ENCODE data around the gene ART1. TPM values are rescaled to one million over a fixed set of nuclear protein-coding genes. Genes with fewer than 3 reads are reported as not detected.
A peak's percentile ranks its signal among the peaks of the same experiment; 100 is the strongest.
"Not testable (repeated sequence)": the region's sequence is repeated elsewhere in the genome, so short reads cannot be mapped to it uniquely, and the experiment has no call there.

Gene ART1
- total RNA-seq, 1 donor from 2014 or later, result not detected

DNA sequence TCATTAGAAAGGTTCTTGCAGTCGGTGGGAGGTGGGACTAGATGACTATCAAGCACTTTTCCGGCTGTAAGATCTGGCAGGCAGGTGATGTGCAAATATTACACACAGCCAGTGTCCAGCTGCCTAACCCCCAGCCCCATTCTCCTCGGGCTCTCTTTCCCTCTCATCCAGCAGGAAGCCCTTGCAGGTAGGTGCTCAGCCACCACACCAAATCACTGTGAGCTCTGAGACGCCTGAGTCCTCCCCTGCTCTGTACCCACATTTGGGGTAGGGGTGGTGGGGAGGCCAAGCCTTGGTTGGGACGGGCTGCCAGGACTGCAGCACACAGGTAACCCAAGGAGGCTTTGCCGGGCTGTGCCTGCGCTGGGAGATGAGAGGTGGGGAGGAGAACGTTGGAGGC, 3.7 kb upstream of the ART1 start:
- Mint-ChIP-seq H3K9me3 (ENCODE audit: unreplicated experiment) (peaks cover 2% of the 10 kb centered on the region), H3K27me3 (ENCODE audit: unreplicated experiment) (peaks cover 8% of the 10 kb centered on the region)

DNA sequence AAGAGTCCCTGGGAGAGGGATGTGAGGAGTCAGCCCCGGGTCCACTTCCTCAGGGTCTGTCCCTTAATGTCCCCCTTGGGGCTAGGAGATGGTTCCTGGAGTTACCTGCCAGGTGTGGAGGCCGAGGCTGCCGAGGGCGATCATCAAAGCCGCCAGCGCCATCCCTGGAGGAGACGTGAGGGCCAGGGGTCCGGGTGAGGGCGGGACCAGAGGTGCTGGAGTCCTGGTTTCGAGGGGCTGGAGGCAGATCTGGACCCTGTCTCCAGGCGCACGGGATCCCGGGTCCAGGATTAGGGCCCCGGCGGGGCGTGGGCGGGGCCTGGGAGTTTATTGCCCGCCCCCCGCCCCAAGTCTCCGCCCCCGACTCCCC, 3.2 kb upstream of the ART1 start, which contains the start of gene ART5:
Gene ART5 (minus strand): TSS at position 292 of the 370 bp plus-strand sequence. CDS start 130 bp downstream, at position 162.
- peak within 1 kb of the TSS; percentile 89 for H3K4me3 Mint-ChIP-seq (ENCODE audit: unreplicated experiment)
- peaks cover 8% of the 10 kb centered on the region for H3K27me3 Mint-ChIP-seq (ENCODE audit: unreplicated experiment)

More for the DNA sequence above, 3.7 kb upstream of the ART1 start:
- TF ChIP-seq, protein P1, sequence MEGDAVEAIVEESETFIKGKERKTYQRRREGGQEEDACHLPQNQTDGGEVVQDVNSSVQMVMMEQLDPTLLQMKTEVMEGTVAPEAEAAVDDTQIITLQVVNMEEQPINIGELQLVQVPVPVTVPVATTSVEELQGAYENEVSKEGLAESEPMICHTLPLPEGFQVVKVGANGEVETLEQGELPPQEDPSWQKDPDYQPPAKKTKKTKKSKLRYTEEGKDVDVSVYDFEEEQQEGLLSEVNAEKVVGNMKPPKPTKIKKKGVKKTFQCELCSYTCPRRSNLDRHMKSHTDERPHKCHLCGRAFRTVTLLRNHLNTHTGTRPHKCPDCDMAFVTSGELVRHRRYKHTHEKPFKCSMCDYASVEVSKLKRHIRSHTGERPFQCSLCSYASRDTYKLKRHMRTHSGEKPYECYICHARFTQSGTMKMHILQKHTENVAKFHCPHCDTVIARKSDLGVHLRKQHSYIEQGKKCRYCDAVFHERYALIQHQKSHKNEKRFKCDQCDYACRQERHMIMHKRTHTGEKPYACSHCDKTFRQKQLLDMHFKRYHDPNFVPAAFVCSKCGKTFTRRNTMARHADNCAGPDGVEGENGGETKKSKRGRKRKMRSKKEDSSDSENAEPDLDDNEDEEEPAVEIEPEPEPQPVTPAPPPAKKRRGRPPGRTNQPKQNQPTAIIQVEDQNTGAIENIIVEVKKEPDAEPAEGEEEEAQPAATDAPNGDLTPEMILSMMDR (IDR thresholded peaks at IDR 0.05; ENCODE audit: partially characterized antibody, unreplicated experiment), result no peak
- H3K4me3 Mint-ChIP-seq (ENCODE audit: unreplicated experiment), result peak overlapping the region; percentile 84
- no peak for DNase-seq
- H3K27ac Mint-ChIP-seq (ENCODE audit: unreplicated experiment), result no peak overlapping the region
- H3K36me3 Mint-ChIP-seq (ENCODE audit: unreplicated experiment), result peaks cover 4% of the 10 kb centered on the region
- no peaks in the 10 kb centered on the region for H3K4me1 Mint-ChIP-seq (ENCODE audit: low read depth, unreplicated experiment)

DNA sequence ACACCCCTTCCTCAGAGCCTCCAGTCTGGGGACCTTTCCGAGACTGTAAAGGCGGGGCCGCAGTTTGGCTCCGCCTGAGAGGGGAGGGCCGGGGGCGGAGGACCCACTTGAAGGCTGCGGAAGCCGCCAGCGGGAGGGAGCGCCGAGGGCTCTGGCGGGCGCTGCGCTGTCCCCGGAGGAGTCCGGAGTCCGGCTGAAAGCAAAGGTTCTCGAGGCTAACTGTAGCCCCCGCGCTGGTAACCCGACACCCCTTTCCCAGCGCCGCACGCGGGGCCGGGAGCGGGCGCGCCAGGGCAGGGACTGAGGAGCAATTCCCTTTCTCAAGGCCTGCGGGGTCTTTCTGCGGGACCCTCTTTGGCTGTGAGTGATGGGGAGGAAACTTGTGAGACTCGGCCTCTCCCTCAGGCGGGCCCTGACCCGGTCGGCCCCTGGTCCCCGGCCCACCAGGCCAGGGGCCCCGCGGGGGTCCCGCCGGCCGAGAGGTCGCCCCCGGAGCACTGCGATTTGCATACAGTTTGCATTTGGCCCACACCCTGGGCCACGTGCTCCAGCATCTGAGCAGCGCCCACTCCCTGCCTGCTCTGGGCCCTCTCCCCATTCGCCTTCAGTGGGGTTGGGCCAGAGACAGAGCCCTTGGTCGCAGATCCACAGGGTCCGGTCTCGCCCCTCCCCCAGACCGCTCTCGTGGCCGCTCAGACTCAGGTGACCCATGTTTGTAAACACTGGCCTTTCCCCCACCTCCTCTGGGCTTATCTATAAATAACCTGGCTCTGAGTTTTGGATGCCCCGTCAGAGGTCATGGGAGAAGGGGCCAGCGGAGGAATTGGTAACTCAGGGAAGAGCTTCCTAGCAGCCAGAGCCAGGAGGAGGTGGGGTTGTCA, 2.6 kb upstream of the ART1 start:
- no peak overlapping the region for H3K27ac Mint-ChIP-seq (ENCODE audit: unreplicated experiment)
- TF ChIP-seq, protein P1 (IDR thresholded peaks at IDR 0.05; ENCODE audit: partially characterized antibody, unreplicated experiment), result no peak
- no peaks in the 10 kb centered on the region for H3K4me1 Mint-ChIP-seq (ENCODE audit: low read depth, unreplicated experiment)
- peaks cover 3% of the 10 kb centered on the region for H3K9me3 Mint-ChIP-seq (ENCODE audit: unreplicated experiment)
- DNase-seq, result peak; percentile 80
- H3K27me3 Mint-ChIP-seq (ENCODE audit: unreplicated experiment), result peaks cover 8% of the 10 kb centered on the region
- peaks cover 4% of the 10 kb centered on the region for H3K36me3 Mint-ChIP-seq (ENCODE audit: unreplicated experiment)
- peak overlapping the region; percentile 89 for H3K4me3 Mint-ChIP-seq (ENCODE audit: unreplicated experiment)

More for the DNA sequence above, 3.2 kb upstream of the ART1 start, which contains the start of gene ART5:
- Mint-ChIP-seq H3K27ac (ENCODE audit: unreplicated experiment) (no peak within 1 kb of the TSS), H3K9me3 (ENCODE audit: unreplicated experiment) (peaks cover 3% of the 10 kb centered on the region), H3K4me1 (ENCODE audit: low read depth, unreplicated experiment) (no peaks in the 10 kb centered on the region), H3K36me3 (ENCODE audit: unreplicated experiment) (peaks cover 4% of the 10 kb centered on the region)
- DNase-seq, result no peak
- TF ChIP-seq, protein P1 (IDR thresholded peaks at IDR 0.05; ENCODE audit: partially characterized antibody, unreplicated experiment), result no peak

DNA sequence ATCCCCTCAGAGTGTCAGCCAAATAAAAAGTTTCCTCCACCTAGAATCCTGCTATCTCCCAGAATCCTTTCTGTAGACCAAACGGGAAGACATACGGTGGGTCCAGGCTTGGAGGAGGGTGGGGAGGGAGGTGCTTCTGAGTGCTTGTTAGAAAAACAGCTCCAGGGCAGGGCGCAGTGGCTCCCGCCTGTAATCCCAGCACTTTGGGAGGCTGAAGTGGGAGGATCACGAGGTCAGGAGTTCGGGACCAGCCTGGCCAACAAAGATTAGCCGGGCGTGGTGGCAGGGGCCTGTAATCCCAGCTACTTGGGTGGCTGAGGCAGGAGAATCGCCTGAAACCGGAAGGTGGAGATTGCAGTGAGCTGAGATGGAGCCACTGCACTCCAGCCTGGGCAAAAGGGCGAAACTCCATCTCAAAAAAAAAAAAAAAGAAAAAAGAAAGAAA, 1.8 kb upstream of the ART1 start:
- not testable (repeated sequence) for H3K36me3 Mint-ChIP-seq (ENCODE audit: unreplicated experiment); DNase-seq; H3K9me3 Mint-ChIP-seq (ENCODE audit: unreplicated experiment); H3K27me3 Mint-ChIP-seq (ENCODE audit: unreplicated experiment); H3K27ac Mint-ChIP-seq (ENCODE audit: unreplicated experiment); H3K4me3 Mint-ChIP-seq (ENCODE audit: unreplicated experiment); H3K4me1 Mint-ChIP-seq (ENCODE audit: low read depth, unreplicated experiment)

DNA sequence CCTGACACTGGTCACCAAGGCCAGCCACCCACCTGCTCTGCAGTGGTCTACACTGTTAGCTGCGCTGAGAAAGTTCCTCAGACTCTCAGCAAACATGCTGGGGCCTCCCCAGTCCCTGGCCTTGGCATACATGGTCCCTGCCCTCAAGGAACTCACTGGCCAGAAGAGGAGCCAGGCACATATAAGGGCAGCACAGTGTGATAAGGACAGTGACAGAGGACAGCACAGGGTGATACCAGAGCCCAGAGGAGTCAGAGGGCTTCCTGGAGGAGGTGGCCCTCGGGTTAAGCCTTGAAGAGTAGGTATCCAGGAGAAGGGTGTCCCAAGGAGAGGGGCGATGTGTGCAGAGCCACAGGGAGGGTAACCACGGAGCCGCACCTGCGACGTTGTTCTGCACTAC, 624 bp downstream of the ART1 start:
- Mint-ChIP-seq H3K4me3 (ENCODE audit: unreplicated experiment) (no peak overlapping the region), H3K27me3 (ENCODE audit: unreplicated experiment) (peaks cover 12% of the 10 kb centered on the region), H3K27ac (ENCODE audit: unreplicated experiment) (no peak overlapping the region), H3K4me1 (ENCODE audit: low read depth, unreplicated experiment) (no peaks in the 10 kb centered on the region), H3K36me3 (ENCODE audit: unreplicated experiment) (peaks cover 4% of the 10 kb centered on the region), H3K9me3 (ENCODE audit: unreplicated experiment) (peaks cover 4% of the 10 kb centered on the region)
- DNase-seq, result no peak
- TF ChIP-seq, protein P1 (IDR thresholded peaks at IDR 0.05; ENCODE audit: partially characterized antibody, unreplicated experiment), result no peak

DNA sequence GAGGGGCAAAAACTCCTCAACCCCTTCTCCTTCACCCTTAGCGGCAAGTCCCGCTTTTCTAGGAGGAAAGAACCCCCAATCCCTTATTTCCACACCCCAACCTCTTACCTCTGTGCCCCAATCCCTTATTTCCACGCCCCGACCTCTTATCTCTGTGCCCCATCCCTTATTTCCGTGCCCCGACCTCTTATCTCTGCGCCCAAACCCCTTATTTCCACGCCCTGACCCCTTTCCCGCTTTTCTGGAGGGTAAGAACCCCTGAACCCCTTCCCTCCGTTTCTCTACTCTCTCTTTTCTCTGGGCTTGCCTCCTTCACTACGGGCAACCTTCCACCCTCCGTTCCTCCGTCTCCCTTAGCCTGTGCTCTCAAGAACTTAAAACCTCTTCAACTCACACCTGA, 3.9 kb downstream of the ART1 start:
- H3K27me3 Mint-ChIP-seq (ENCODE audit: unreplicated experiment); H3K9me3 Mint-ChIP-seq (ENCODE audit: unreplicated experiment); H3K27ac Mint-ChIP-seq (ENCODE audit: unreplicated experiment); DNase-seq; H3K4me1 Mint-ChIP-seq (ENCODE audit: low read depth, unreplicated experiment); H3K4me3 Mint-ChIP-seq (ENCODE audit: unreplicated experiment); H3K36me3 Mint-ChIP-seq (ENCODE audit: unreplicated experiment): not testable (repeated sequence)

DNA sequence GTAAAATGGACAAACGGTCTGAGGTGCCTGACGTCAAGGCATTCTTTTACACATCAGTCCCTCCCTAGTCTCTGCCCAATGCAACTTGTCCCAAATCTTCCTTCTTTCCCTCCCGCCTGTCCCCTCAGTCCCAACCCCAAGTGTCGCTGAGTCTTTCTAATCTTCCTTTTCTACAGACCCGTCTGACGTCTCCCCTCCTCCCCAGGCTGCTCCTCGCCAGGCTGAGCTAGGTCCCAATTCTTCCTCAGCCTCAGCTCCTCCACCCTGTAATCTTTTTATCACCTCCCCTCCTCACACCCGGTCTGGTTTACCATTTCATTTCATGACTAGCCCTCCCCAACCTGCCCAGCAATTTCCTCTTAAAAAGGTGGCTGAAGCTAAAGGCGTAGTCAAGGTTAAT, 4.4 kb downstream of the ART1 start:
- H3K4me3 Mint-ChIP-seq (ENCODE audit: unreplicated experiment); H3K4me1 Mint-ChIP-seq (ENCODE audit: low read depth, unreplicated experiment); H3K9me3 Mint-ChIP-seq (ENCODE audit: unreplicated experiment); H3K27ac Mint-ChIP-seq (ENCODE audit: unreplicated experiment); H3K27me3 Mint-ChIP-seq (ENCODE audit: unreplicated experiment); DNase-seq; H3K36me3 Mint-ChIP-seq (ENCODE audit: unreplicated experiment): not testable (repeated sequence)

DNA sequence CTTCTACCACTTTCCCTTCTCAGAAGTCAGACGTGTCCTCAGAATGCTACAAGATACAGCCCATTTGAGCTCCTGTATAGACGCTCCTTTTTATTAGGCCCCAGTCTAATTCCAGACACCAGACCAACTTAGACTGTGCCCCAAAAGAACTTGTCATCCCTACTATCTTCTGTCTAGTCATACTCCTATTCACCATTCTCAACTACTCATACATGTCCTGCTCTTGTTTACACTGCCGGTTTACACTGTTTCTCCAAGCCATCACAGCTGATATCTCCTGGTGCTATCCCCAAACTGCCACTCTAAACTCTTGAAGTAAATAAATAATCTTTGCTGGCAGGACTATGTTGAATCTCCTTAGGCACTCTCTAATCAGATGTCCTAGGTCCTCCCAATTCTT, 7.6 kb downstream of the ART1 start:
- H3K4me1 Mint-ChIP-seq (ENCODE audit: low read depth, unreplicated experiment); H3K27ac Mint-ChIP-seq (ENCODE audit: unreplicated experiment); H3K9me3 Mint-ChIP-seq (ENCODE audit: unreplicated experiment); H3K36me3 Mint-ChIP-seq (ENCODE audit: unreplicated experiment); DNase-seq; H3K4me3 Mint-ChIP-seq (ENCODE audit: unreplicated experiment); H3K27me3 Mint-ChIP-seq (ENCODE audit: unreplicated experiment): not testable (repeated sequence)

Measured in glutamatergic neuron (in vitro differentiated cells).